SK-MEL-5 (cell line): ENCODE results near the gene MOB3A. TPM values are rescaled to one million over a fixed set of nuclear protein-coding genes. Genes with fewer than 3 reads are reported as not detected.
"Not testable (repeated sequence)": the region's sequence is repeated elsewhere in the genome, so short reads cannot be mapped to it uniquely, and the experiment has no call there.

Experiments used
- DNase-seq: peaks from one replicate; pipeline ENCODE4 v3.0.0-alpha.2; 2016; ENCODE audit warnings: low read depth, low spot score
- in situ Hi-C: cut with HindIII; loops from 2 replicates; pipeline ENCODE4 v1.10.0; 2016; ENCODE audit warnings: low sequenced_read_pairs, high pct_unique_total_duplicates, low pct_unique_long_range_greater_than_20kb
- polyA plus RNA-seq, 2 experiments: library from polyadenylated mRNA; depleted of rRNA; stranded (reverse); fragments of >200 nt; gene quantifications; 2 replicates each; pipeline ENCODE4 v1.2.3, GENCODE V29; 2015
- total RNA-seq: library from RNA; depleted of rRNA; stranded (reverse); fragments of >200 nt; shearing (Covaris generic); gene quantifications from 2 replicates; pipeline ENCODE4 v1.2.3, GENCODE V29; 2014; rRNA removed

The MOB3A gene
- 5.0 and 5.1 TPM in 2 replicates for total RNA-seq
- 14.2 and 17.0 TPM in 2 replicates for polyA plus RNA-seq (2015; cell fraction: cytosol; rRNA removed)
- 3.0 and 3.7 TPM in 2 replicates for polyA plus RNA-seq (2015; cell fraction: nucleus; rRNA removed)

GRCh38 chr19:2096034-2096479, at the start of gene MOB3A:
TSS of gene MOB3A (minus strand) at chr19:2096326. CDS start at chr19:2078560, 17,766 bp downstream.
- DNase-seq = peak; percentile 77
- in situ Hi-C loops = no loop called here

- in situ Hi-C loops = no loop called here
- DNase-seq = no peak
Observed at GRCh38 chr19:2145831-2146241, 49.7 kb upstream of the MOB3A start.

- in situ Hi-C loops = no loop called here
- no peak for DNase-seq
Observed at GRCh38 chr19:2144190-2144589, 48.1 kb upstream of the MOB3A start.

DNA sequence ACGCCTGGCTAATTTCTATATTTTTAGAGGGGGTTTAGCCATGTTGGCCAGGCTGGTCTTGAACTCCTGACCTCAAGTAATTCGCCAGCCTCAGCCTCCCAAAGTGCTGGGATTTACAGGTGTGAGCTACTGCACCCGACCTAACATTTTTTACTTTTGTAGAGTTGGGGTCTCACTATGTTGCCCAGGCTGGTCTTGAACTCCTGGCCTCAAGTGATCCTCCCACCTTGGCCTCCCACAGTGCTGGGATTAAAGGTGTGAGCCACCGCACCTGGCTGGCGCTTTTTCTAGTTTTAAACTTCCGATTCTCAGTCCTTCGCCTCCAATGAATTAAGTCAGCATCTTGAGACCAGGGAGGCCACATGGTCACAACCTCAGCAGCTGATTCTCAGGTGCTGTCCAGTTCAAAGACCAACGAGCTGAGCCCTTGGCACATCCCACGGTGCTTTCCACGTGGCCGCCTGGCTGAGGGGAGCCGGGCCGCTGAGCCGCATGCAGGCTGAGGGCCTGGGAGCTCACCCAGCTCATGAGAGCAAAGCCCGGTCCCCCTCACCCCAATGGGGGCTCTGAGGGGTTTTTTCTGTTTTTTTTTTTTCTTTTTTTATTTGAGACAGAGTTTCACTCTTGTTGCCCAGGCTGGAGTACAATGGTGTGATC, 46.2 kb upstream of the MOB3A start:
- no peak for DNase-seq
- in situ Hi-C loops = no loop called here

DNA sequence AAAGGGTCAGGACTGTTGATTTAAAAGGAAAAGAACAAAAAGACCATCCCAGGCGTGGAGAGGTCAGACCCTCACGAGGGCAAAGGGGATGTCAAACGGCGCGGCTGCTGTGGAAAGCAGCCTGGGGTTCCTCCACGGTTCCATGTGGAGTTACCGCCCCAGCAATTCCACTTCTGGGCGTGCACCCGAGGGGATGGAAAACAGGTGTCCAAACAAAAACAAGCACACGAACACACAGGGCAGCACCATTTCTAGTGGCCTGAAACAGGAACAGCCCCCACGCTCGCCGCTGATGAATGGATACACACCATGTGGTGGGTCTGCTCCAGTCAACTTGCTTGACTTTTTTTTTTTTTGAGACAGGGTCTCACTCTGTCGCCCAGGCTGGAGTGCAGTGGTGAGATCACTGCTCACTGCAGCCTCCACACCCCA, 44.0 kb upstream of the MOB3A start:
- DNase-seq = no peak

GRCh38 chr19:2139385-2140137, 43.4 kb upstream of the MOB3A start:
- in situ Hi-C loops = no loop called here
- DNase-seq = no peak

More for the DNA sequence above, 44.0 kb upstream of the MOB3A start:
- in situ Hi-C loops = no loop called here

DNA sequence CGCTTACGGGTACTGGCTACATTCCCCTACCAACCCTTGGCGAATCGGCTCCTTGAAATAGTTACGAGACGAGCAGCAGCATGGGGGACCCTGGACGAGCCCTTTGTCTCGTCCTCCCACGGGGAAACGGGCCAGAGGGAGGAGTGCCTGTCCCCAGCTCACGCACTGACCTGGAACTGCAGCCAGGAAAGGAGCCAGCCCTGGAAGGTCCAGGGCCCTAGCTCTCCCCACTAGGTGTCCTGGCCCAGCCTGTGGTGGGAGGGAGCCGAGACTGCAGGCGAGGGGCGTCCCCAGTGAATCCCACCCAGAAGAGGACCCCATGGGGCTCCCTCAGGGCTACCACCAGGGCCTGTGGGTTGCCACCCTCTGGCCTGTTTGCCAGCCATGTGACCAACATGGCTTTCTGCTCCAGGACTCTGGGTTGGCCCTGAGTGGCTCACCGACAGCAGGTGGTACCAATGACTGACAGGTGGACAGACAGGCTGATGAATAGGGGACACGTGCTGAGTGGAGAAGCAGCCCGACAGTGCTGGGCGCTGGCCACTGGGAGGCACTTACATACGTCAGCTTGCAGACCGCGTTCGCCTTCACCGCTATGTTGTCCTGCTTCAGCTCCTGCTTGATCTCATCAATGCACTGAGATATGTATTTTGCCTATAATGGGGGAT, 42.1 kb upstream of the MOB3A start:
- no peak for DNase-seq
- in situ Hi-C loops = no loop called here

- in situ Hi-C loops = no loop called here
- no peak for DNase-seq
Observed at GRCh38 chr19:2136796-2137195, 40.7 kb upstream of the MOB3A start.

GRCh38 chr19:2135474-2136402, 39.6 kb upstream of the MOB3A start:
- in situ Hi-C loops = no loop called here
- DNase-seq = no peak

DNA sequence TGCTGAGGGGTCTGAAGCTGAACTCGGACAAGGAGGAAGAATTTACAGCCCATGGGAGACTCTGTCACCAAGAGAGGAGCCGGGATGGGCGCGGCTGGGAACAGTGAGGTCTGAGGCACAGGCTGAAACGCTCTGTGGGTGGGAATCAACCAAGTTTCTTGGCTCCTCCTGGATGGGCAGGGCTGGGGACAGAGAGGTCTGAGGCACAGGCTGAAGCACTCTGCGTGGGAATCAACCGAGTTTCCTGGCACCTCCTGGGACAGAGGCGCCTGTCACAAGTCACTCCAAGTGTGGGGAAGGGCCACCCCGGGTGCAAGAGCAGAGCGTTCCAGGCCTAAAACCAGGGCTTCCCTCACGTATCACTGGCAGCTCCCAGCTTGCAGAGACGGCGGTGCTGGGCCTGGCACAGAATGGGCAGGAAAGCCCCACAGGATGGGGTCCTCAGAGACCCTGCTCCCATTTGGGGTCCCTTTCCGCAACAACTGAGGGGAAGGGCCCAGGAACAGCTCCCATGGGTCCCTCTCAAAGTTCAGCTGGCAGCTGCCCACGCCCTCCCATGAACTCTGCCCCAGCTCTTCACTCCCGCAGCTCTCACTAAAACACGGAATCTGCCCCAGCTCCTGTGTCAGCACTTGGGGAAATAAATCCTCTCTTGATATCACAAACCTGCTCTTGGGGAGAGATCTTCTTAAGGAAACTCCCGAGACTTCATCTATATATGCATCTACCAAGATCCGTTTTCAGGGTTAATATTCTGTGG, 36.8 kb upstream of the MOB3A start:
- no peak for DNase-seq

DNA sequence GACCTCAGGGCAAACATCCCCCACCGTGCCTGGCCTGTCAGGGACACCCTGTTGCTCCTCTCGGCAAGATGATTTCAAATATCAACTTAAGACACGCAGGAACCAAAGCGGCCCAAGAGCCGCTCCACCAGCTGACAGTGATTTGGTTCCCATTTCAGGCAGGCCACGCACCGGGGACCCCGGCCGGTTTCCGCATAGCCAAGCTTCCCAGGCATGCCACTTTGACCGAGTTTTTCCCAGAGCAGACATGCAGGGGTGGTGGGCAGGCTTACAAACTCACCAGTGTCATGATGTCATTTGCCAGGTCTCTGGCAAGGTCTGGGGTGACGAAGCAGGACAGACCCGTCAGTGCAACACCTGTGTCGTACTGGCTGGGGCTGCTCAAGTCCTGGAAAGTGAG, 36.1 kb upstream of the MOB3A start:
- DNase-seq = no peak
- in situ Hi-C loops = no loop called here

More for the DNA sequence above, 36.8 kb upstream of the MOB3A start:
- in situ Hi-C loops = no loop called here

DNA sequence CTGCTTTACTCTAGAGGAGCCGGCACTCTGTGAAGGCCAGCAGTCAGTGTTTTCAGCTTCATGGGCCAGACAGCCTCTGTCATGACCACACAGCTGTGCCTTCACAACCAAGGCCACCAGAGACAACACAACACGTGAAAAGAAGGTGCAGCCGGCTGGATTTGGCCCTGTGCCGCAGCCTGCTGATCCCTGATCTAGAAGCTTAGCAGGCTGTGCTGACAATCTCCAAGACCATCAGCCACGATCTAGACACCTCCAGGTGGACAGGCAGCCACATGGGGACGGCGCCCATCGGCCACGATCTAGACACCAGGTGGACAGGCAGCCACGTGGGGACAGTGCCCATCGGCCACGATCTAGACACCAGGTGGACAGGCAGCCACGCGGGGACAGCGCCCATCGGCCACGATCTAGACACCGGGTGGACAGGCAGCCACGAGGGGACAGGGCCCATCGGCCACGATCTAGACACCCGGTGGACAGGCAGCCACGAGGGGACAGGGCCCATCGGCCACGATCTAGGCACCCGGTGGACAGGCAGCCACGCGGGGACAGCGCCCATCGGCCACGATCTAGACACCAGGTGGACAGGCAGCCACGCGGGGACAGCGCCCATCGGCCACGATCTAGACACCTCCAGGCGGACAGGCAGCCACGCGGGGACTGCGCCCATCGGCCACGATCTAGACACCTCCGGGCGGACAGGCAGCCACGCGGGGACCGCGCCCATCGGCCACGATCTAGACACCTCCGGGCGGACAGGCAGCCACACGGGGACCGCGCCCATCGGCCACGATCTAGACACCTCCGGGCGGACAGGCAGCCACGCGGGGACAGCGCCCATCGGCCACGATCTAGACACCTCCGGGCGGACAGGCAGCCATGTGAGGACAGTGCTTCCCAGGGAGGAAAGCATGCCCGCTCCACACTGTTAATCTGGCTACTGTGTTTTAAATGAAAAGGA, 35.2 kb upstream of the MOB3A start:
- in situ Hi-C loops, DNase-seq: not testable (repeated sequence)

GRCh38 chr19:2129892-2130770, 34.0 kb upstream of the MOB3A start:
- in situ Hi-C loops = no loop called here
- no peak for DNase-seq

DNA sequence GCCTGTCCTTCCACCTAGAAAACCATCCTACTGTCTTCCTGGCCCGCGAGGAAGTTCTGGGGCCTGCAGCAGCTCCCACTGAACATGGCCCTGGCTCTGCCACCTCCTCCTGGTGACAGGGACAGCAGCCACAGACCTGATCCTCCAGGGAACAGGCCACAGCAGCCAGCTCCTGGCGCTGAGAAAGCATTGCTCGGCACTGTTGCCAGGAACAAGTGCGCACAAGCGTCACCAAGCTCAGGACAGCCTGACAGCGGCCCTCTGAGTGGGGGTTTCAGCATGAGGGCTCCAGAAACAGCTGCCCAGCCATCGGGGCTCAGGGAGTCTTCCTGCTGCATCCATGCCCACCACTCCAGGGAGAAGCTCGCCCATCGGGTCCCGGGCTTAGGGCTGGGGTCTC, 33.4 kb upstream of the MOB3A start:
- in situ Hi-C loops = no loop called here
- no peak for DNase-seq

DNA sequence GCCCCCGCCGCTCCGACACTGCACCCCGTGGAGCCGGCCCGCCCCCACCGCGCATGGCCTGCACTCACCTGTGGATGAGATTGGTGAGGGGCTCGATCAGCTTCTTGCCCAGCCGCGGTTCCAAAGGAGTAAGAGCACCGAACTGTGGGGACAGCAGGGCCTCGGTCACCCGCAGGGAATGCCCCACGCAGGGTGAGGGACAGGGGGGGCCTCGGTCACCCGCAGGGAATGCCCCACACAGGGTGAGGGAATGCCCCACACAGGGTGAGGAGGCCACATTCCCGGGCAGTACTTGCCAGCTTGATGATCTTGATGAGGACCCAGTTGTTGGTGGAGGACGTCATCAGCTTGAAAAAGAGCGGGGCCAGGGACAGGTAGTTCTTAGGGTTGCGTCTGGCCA, 32.9 kb upstream of the MOB3A start:
- in situ Hi-C loops = no loop called here
- no peak for DNase-seq
